Activated CD4-positive, alpha-beta T cell treated with anti-CD3 and anti-CD28 coated beads for 1 hour (primary cell): Measurements from ENCODE around the gene SPSB3.
"Not testable (repeated sequence)": the region's sequence is repeated elsewhere in the genome, so short reads cannot be mapped to it uniquely, and the experiment has no call there.

Experiments
- DNase-seq: peaks from one replicate; pipeline ENCODE4 v3.0.0-alpha.2; 2020

The SPSB3 gene

DNA sequence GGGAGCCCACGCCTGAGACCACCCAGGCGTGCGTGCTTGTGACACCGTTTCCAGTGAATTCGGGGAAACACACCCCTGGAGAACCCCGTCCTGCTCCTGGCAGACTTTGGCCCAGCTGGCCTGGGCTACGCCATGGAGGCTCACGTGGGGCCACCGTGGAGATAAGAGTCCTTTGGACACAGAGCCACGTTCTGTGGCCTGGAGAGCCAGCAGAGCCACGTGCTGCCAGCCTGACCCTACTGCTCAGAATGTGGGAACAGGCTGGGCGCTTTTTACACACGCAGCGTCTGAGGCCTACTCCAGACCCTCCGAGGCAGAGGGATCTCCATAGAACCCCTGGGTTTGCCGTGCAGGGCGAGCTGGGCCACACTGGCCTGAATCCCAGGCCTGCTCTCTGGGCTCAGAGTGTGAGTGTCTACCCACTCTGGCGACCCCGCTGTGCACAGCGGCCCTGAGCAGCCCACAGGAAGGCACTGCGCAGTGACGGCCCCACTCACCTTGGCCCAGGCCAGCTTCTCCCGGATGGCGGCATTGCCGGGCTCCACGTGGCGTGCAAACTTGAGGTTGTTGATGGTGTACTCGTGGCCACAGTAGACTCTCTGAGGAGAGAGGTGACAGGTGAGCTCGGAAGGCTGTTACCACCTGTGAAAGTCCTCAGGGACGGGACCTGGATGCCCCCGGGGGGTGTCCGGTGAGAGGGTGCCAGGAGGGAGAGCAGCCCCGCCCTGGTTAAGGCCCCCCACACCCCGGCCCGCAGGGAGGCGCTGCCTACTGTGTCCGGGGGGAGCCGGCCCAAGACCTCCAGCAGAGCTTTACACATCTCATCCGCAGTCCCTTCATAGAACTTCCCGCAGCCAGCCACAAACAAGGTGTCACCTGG is 34.3 kb upstream of the SPSB3 start:
- DNase-seq: no peak

DNA sequence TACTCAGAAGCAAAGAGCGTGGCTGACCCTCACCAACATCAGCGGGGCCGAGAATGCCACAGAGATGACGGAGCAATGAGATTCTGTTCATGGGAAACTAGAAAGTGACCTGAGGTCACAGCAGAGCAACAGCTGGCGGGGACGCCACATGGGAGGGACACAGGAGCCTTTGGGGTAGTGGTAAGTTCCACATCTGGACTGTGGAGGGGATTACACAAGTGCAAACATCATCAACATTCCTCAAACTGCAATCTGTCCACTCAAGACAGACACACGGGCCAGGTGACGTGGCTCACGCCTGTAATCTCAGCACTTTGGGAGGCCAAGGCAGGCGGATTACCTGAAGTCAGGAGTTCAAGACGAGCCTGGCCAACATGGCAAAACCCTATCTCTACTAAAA is 33.1 kb upstream of the SPSB3 start:
- DNase-seq: no peak

DNA sequence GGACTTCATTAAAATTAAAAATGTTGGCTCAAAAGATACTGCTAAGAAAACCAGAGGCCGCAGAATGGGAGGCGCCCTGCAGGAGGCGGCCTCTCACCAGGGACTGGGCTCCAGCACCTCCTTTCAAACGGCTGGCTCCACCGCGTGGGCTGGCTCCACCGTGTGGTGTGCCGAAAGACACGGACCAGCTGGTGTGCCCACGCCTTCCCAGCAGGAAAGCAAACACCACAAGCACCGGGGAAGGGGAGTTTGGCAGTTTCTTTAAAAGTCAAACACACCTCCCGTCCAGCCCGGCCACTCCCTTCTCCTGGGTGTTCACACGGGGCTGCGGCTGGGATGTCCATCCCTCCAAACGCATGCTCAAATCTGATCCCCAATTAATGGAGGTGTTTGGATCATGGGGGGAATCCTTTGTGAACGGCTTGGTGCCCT is 30.4 kb upstream of the SPSB3 start:
- peak; percentile 42 for DNase-seq

DNA sequence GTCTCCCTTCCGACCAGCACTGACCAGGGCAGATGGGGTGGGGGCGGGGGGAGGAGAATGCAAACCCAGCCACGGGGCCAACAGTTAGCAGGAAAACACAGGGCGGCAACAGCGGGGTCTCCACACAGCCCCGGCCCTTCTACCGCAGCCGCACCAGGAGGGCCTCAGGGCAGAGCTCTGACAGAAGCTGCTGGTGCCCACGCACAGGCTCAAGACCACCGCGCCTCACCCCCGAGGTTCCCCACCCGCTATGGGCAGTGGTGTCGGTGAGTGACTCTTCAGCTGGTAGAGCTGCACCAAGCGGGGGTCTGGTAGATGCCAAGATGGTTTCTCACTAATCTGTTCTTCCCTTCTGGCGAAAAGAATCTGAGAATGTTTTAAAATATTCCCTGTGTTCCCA is 28.2 kb upstream of the SPSB3 start:
- DNase-seq: no peak

DNA sequence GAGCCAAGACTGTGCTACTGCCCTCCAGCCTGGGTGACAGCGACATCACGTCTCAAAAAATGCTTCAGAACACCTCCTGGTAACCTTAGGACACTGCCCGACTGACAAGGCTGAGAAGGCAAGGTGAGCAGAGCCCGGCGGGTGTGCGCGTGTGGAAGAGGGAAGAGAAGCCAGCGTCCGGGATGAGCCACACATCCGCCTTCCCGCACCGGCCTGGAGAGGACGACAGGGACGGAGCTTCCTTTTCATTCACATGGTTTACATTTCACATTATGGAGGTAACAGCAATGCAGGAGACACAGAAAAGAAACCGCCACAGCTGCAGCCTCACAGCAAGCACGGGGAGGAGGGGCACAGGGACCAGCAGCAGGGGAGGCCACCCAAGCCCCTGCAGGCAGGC is 27.7 kb upstream of the SPSB3 start:
- DNase-seq: no peak

DNA sequence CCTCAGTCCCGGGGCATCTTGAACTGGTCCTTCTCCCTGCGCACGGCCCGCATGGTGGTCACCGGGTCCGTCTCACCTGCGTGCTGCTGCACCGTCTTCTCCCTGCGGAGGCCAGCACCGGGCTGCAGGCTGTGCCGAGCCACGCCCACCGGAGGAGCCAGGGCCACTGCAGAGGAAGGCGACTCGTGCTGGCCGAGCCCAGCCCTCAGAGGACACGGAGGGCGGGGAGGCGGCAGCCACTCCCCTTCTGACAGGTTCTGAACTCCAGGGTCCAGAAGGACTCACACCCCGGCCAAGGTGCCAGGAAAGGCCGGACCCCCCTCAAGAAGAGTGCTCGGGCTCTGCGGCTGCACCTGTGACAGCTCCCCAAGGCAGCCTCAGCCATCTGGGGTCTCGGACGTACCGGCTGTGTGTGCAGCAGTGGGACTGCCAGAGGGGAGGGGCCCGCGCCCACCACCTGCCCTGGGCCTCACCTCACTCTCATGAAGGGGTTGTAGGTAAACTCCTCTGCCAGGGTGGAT is 27.0 kb upstream of the SPSB3 start:
- no peak for DNase-seq

DNA sequence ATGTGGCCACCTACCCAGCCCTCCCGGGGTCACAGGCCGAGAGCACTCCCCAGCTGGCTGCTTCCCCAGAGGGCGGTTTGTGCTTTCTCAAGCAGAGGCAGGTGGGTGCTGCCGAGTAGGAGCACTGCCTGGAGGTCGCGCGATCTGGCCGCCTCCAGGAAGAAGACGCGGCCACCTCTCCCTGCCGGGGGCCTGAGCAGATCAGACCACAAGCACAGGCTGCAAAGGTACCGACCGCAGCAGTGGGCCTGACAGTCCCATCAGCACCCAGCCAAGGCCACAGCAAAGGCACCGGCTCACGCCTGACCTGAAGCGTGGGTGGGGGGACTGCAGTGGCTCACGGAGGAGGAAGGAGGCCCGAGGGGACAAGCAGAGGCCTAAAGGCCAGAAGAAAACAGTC is 26.3 kb upstream of the SPSB3 start:
- no peak for DNase-seq

DNA sequence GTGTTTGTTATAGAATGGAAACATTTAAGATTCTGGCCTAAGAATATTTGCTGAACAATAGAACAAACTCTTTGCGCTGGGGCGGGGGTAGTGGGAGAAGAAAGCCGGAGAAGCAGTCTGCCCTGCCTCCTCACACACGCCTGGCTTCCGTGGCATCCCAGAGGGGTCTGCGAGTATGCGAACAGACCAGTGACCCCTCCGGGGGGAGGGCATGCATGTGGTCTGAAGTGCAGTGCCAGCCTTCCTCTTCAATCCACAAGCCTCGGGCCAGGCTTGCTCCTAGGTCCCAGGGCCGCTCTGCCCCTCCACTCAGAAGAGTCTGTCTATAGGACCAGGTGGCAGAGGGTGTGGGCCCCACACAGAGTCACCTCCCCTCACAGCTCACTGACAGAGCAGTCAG is 25.3 kb upstream of the SPSB3 start:
- no peak for DNase-seq

DNA sequence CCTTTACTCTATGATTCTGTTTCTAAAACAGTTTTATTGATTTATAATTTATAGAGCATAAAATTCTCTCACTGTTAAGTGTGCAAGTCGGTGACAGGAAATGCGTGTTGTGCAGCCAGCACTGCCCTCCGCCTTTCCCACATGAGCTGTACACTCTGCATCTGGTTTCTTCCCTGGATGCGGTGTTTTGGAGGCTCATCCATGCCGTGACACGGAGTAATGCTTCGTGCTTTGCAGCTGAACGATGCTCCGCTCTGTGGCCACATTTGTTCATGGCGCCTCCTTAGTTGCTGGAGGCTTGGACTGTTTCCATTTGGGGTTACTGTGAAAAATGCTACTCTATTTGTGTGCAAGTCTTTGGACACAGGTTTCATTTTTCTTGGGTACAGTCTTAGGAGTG is 18.3 kb upstream of the SPSB3 start:
- DNase-seq: no peak

DNA sequence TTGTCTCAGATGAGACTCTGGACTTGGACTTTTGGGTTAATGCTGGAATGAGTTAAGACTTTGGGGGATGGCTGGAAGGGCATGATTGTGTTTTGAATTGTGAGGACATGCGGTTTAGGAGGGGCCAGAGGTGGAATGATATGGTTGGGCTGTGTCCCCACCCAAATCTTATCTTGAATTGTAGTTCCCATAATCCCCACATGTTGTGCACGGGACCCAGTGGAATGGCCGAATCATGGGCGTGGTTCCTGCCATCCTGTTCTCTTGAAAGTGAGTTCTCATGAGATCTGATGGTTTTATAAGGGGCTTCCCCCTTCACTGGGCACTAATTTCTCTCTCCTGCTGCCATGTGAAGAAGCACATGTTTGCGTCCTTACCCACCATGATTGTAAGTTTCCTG is 16.9 kb upstream of the SPSB3 start:
- DNase-seq: not testable (repeated sequence)

DNA sequence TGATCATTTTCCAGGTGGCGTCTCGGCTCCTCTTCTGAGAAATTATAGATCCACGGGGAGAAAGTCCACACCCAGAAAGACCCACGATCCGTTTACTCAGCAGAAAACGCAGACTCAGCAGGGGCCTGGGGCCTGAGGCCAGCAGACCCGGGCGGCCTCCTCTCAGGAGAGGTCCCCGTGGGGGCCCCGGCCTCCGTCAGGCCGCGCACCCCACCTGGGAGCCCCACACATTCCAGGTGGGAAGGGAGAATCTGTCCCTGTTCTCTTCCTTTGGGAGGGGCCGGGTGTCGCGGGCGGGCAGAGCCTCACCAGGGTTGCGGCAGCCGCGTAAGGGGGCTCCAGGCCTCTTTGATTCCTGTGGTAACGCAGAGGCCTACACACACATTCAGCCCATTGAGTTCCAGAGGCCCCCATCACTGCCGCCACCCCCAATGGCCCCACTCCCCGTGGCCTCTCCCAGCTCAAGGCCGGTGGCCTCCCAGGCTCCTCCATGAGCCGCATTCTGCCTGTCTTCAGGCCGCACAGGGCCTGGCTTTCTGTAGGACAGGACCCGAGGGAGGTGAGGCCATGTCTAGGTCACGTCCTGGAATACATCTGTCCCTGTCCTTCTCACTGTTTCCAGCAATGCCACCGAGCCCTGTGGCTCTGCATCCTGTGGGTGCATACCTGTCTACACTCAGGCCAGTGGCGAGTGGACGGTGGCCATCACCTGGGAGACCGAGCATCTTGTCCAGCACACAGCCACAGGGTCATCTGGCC is 12.7 kb upstream of the SPSB3 start:
- DNase-seq: no peak

DNA sequence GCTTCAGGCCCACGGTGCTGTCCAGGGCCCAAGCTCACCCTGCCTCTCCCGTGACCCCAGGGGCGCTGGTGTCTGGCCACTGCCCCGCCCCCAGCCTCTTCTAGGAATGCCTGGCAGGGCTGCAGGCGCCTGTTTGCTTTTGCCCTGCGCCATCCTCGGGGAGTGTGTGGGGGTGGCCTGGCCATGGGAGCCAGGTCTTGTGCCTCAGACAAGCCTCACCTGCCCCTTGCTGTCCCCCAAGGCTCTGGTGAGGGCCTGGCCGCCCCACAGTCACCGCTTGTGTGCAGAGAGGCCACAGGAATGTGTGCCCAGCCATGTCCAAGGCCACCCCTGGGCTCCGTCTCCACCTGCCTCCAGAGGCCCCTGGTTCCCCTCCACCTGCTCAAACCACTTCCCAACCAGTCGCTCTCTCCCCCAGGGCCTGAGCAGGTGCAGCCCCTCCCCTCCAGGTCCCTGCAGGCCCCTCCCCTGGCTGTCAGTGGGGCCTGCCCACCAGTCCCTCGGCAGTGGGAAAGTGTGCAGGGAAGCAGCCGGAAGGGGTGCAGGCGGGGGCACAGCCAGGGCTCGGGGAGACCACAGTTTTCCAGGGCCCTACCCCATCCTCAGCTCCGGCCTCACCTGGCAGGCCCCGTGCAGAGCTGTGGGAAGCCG is 12.0 kb upstream of the SPSB3 start:
- no peak for DNase-seq

DNA sequence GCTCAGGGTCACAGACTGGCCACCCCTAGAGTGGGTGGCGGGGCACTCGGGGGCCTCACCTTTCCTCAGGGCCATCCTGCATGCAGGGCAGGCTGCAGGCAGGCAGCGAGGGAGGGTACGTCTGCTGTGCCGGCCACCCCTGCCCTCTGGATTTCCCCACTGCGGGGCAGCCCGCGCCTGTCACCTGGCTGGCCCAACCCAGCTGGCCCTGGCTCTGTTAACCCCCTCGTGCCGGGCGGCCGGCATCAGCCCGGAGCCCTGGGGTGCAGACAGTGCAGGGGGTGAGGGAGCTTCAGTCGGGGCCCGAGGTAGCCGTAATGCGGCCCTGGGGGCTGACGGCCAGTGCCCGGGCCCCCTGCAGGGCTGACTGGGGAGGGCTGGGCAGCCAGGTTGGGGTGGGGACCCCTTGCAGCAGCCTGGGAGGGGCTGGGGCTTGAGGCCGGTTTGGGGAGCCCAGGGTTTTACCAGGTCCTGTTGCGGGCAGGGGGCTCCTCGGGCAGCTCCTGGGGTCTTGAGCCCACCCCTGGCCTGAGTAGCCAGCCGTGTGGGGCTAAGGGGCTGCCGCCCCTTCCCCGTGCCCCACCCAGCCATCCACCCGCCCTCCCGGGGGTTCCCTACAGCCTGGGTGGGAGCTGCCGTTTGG is 11.3 kb upstream of the SPSB3 start, which contains the start of gene IGFALS:
Gene IGFALS, minus strand, starts transcription at position 128 of the 643 bp plus-strand sequence. Its CDS starts 53 bp downstream, at position 75.
- no peak for DNase-seq

DNA sequence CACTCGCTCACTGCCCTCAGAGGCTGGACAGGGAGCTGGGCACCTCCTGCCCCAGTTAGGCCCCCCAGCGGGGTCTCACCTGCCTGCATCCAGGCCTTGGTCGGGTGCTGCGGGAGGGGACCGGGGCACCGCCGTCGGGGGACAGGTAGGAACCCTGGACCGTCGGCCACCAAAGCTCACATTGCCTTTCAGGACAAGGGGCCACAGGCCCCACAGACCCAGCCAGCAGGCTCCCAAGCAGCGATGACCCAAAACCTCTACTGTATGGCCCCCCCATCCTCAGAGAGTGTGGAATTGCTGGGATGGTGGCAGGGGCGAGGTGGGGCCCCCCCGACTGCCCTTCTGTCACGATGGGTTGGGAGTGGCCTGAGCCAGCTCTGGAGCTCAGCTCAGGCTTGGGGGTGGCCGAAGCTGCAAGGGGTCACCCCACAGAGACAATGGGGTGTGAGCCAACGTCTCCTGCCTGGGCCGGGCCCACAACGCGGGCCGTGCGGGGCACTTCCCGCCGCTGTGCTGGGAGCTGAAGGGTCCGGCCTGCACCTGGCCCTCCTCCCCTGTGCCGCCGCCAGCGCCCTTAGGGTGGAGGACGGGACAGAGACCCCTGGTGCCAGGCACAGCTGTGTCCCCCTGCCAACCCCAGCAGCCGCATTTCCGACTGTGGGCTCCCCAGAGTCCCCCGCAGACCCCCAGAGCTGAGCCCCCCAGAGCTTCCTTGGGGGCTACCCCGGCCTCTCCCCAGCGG is 10.6 kb upstream of the SPSB3 start:
- DNase-seq: no peak

DNA sequence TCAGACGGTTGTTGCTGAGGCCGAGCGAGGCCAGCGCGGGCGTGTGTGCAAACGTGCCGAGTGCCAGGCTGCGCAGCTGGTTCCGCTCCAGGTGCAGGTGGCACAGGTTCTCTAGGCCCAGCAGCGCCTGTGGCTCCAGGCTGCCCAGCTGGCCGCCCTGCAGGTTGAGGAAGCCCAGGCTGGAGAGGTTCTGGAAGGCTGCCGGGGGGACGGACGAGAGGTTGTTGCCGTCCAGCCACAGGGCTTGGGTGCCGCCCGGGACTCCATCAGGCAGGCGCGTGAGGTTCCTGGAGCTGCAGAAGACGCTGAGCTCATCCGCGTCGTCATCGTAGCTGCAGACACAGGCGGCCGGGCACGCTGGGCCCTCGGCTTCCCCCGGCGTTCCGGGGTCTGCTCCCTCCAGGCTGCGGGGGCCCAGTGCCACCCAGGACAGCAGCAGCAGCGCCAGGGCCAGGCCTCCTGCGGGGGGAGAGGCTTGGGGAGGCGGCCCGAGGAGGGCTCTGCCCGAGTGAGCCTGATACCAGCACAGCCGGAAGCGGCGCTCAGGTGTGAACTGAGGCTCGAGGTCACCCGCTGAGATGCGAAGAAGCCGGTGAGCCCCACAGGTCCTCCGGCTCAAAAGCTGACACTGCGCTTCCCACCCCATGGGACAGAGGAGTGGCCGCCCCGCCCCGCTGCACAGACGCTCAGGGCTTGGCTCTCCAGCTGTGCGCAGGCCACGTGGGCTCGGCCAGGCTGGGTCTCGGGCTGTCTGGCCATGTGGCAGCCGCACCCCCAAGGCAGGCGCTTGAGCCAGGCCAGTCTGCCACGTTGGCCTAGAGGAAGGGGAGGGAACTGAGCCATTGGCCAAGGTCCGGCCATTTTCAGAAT is 9.8 kb upstream of the SPSB3 start:
- no peak for DNase-seq

DNA sequence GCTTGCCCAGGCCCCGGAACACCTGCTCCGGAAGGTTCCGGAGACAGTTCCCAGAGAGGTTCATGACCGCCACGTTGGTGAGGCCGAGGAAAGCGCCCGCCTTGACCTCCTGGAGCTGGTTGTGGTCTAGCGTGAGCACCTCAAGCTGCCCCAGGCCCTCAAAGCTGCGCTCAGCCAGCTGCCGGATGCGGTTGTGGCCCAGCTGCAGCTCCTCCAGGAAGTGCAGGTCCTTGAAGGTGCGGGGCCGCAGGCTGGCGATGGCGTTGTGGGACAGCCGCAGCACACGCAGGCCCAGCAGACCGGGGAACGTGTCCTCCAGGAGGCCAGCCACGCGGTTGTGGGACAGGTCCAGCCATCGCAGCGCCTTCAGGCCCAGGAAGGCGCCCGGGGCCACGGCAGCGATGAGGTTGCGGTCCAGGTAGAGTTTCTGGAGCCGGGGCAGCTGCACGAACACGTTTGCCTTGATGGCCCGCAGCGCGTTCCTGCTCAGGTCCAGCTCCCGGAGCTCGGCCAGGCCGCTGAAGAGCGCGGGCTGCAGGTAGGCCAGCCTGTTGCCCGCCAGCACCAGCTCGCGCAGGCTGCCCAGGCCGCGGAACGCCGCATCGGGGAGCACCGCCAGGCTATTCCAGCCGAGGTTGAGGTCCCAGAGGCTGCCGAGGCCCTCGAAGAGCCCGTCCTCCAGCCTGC is 9.0 kb upstream of the SPSB3 start:
- DNase-seq: peak; percentile 6

DNA sequence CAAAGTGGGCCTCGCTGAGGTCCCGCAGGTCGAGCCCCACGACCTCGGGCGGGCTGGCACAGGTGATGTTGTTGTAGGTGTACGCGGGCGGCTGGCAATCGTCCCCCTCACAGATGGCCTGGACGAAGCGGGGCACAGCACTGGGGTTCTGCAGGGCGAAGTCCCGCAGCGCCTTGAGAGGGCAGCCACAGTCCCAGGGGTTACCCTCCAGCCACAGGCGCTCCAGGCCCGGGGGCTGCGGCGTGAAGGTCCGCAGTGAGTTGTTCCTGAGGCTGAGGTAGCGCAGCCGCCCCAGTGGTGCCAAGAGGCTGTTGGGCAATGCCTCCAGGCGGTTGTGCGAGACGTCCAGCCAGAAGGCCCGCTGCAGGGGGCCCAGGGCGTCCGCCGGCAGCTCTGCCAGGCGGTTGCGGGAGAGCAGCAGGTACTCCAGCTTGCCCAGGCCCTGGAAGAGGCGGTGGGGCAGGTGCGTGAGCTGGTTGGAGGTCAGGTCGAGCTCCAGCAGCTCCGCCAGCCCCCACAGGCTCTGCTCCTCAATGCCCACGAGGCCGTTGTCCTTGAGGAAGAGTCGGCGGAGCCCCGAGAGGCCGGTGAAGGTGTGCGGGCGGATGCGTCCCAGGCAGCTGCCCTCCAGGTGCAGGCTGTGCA is 8.4 kb upstream of the SPSB3 start:
- DNase-seq: peak; percentile 6

DNA sequence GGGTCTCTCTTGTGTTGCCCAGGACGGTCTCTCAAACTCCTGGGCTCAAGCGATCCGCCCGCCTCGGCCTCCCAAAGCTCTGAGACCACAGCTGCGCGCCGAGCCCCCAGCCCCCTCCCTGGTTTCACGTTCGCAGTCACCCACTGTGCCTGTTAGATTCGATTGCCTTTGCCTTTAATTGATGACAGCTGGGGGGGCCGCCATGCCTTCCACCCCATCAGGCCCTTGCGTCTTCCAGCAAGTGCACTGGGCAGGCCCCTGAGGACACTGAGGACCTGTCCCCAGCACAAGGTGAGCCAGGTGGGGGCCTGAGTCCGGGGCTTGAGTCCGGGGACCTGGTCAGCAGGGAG is 7.9 kb upstream of the SPSB3 start:
- no peak for DNase-seq

DNA sequence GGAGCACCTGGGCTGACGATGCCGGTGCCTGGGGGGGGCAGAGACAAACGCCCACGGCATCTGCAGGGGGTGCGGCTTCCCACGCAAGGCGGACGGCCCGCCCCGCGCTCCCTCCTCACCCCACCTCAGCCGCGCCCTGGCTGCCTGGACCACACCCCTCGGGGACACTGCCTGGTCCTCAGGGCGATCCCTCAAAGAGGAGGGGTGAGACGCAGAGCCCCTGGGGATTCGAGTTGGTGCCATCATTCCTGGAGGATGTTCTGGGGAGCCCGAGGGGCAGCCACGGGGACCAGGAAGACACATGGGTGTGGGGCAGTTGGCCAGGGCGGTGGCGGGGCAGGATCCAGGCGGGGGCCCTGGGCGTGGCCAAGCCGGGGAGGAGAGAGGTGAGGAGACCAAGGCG is 7.3 kb upstream of the SPSB3 start:
- DNase-seq: no peak

DNA sequence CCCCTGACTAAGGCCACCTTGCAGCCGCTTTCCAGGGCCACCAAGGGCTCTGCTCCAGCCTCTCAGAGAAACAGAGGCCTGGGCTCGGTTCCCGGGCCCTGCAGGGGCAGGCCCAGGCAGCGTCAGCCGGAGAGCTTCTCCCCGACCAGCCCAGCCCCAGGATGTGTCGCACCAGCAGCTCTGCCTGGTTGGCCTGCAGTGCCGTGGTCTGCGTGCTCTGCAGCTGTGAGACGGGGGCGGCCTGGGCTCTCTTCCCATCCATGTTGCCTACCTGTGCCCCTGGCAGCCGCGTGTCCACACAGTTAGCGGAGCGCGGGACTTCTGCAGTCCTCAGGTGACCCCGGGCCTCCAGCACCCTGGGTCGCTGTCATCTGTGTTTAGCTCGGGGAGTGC is 6.3 kb upstream of the SPSB3 start:
- no peak for DNase-seq
